ENCODE data around the gene CCDC85B. TPM values are rescaled to one million over a fixed set of nuclear protein-coding genes. Genes with fewer than 3 reads are reported as not detected.

The CCDC85B gene
- total RNA-seq, 1 experiment from 2014 or later, result 14.7 TPM

- H3K27me3 ChIP-seq (replicated peaks; ENCODE audit: control insufficient read depth, insufficient read depth, low read length), result no peaks in the 10 kb centered on the region; the same call in 1 of the 2 replicates
- ChIA-PET CTCF (interaction anchor here (0.6 to 4.3 kb wide), 5 partner anchors 10 to 82 kb away, joined by 7 to 36 read pairs (median 9); partner anchors contain the start of genes CCDC85B and FIBP), POLR2A (interaction anchor here (0.6 to 2.7 kb wide), 4 partner anchors 9 to 41 kb away, joined by 3 to 27 read pairs (median 4); partner anchors contain the start of gene CCDC85B)
- peaks cover 22% of the 10 kb centered on the region for H3K4me1 Mint-ChIP-seq (ENCODE audit: low read depth, unreplicated experiment)
- DNase-seq, result peak; percentile 97
- H3K9me3 ChIP-seq, result no peaks in the 10 kb centered on the region
- no peak for TF ChIP-seq CTCF (IDR thresholded peaks at IDR 0.05; ENCODE audit: insufficient read depth in 1 of 2, low read depth in 1 of 2, low read length in 1 of 2, severe bottlenecking in 1 of 2, unreplicated experiment in 1 of 2)
- peaks cover 16% of the 10 kb centered on the region for H3K36me3 Mint-ChIP-seq (ENCODE audit: insufficient read depth, unreplicated experiment)
- peaks cover 29% of the 10 kb centered on the region for H3K4me1 ChIP-seq
- peak within 1 kb of the TSS; percentile 75 for H3K4me3 ChIP-seq (ENCODE audit: low read depth, low read length)
- H3K36me3 ChIP-seq (ENCODE audit: control insufficient read depth, insufficient read depth, low read length), result no peaks in the 10 kb centered on the region
- H3K4me3 Mint-ChIP-seq (ENCODE audit: unreplicated experiment), result peak within 1 kb of the TSS; percentile 79
- peak within 1 kb of the TSS; percentile 76 for H3K27ac Mint-ChIP-seq (ENCODE audit: unreplicated experiment)
- intact Hi-C loops (cut with micrococcal nuclease; ENCODE audit: unreplicated experiment), result loop anchor here (1.0 kb wide), 2 partner anchors 11 to 12 kb away; partner anchors contain the start of gene FIBP
- BruUV-seq (replicated peaks), result no TSS peak
- no peaks in the 10 kb centered on the region for H3K9me3 Mint-ChIP-seq (ENCODE audit: unreplicated experiment)
- H3K27me3 Mint-ChIP-seq (ENCODE audit: insufficient read depth, unreplicated experiment), result no peaks in the 10 kb centered on the region
These were observed 9.8 kb downstream of the CCDC85B start, which contains the start of gene FOSL1 for GRCh38 chr11:65900125-65900898. Gene FOSL1, minus strand, starts transcription at chr11:65900388. Its CDS starts 49 bp downstream, at chr11:65900339.

- DNase-seq, result no peak
- Mint-ChIP-seq H3K4me3 (ENCODE audit: unreplicated experiment) (peak overlapping the region; percentile 79), H3K36me3 (ENCODE audit: insufficient read depth, unreplicated experiment) (peaks cover 13% of the 10 kb centered on the region), H3K27ac (ENCODE audit: unreplicated experiment) (peak overlapping the region; percentile 35), H3K9me3 (ENCODE audit: unreplicated experiment) (no peaks in the 10 kb centered on the region), H3K4me1 (ENCODE audit: low read depth, unreplicated experiment) (peaks cover 22% of the 10 kb centered on the region), H3K27me3 (ENCODE audit: insufficient read depth, unreplicated experiment) (no peaks in the 10 kb centered on the region)
- no peak for TF ChIP-seq CTCF (IDR thresholded peaks at IDR 0.05; ENCODE audit: insufficient read depth in 1 of 2, low read depth in 1 of 2, low read length in 1 of 2, severe bottlenecking in 1 of 2, unreplicated experiment in 1 of 2)
- peak overlapping the region; percentile 75 for H3K4me3 ChIP-seq (ENCODE audit: low read depth, low read length)
- peaks cover 29% of the 10 kb centered on the region for H3K4me1 ChIP-seq
- CTCF ChIA-PET, result interaction anchor here (1.0 to 4.3 kb wide), 4 partner anchors 10 to 16 kb away, joined by 7 to 36 read pairs (median 20); partner anchors contain the start of genes CCDC85B and FIBP
- no peaks in the 10 kb centered on the region for H3K36me3 ChIP-seq (ENCODE audit: control insufficient read depth, insufficient read depth, low read length)
- POLR2A ChIA-PET, result interaction anchor here (0.6 to 2.7 kb wide), 4 partner anchors 8 to 42 kb away, joined by 3 to 27 read pairs (median 4); partner anchors contain the start of gene CCDC85B
- intact Hi-C loops (cut with micrococcal nuclease; ENCODE audit: unreplicated experiment), result loop anchor here (1.0 kb wide), 2 partner anchors 10 to 13 kb away; partner anchors contain the start of gene FIBP
- H3K27me3 ChIP-seq (replicated peaks; ENCODE audit: control insufficient read depth, insufficient read depth, low read length), result no peaks in the 10 kb centered on the region; the same call in 1 of the 2 replicates
- no peaks in the 10 kb centered on the region for H3K9me3 ChIP-seq
- TSS peak; percentile 85 for BruUV-seq (replicated peaks)
These were observed 10.4 kb downstream of the CCDC85B start for GRCh38 chr11:65900899-65901180.

- CTCF ChIA-PET, result interaction anchor here (3.8 kb wide), 1 partner anchor 15 kb away, joined by 36 read pairs; the partner anchor contains the start of gene FIBP
- H3K27me3 ChIP-seq (replicated peaks; ENCODE audit: control insufficient read depth, insufficient read depth, low read length), result no peaks in the 10 kb centered on the region; the same call in 1 of the 2 replicates
- Mint-ChIP-seq H3K27me3 (ENCODE audit: insufficient read depth, unreplicated experiment) (no peaks in the 10 kb centered on the region), H3K27ac (ENCODE audit: unreplicated experiment) (peak overlapping the region; percentile 58), H3K9me3 (ENCODE audit: unreplicated experiment) (no peaks in the 10 kb centered on the region), H3K4me3 (ENCODE audit: unreplicated experiment) (no peak overlapping the region), H3K4me1 (ENCODE audit: low read depth, unreplicated experiment) (peaks cover 22% of the 10 kb centered on the region), H3K36me3 (ENCODE audit: insufficient read depth, unreplicated experiment) (peaks cover 13% of the 10 kb centered on the region)
- POLR2A ChIA-PET, result interaction anchor here (1.0 kb wide), 1 partner anchor 12 kb away, joined by 4 read pairs; no protein-coding TSS in a partner anchor
- DNase-seq, result peak; percentile 62 to 78
- H3K4me1 ChIP-seq, result peaks cover 29% of the 10 kb centered on the region
- intact Hi-C loops (cut with micrococcal nuclease; ENCODE audit: unreplicated experiment), result no loop called here
- TF ChIP-seq CTCF (IDR thresholded peaks at IDR 0.05; ENCODE audit: insufficient read depth in 1 of 2, low read depth in 1 of 2, low read length in 1 of 2, severe bottlenecking in 1 of 2, unreplicated experiment in 1 of 2), result no peak
- BruUV-seq (replicated peaks), result no TSS peak
- H3K36me3 ChIP-seq (ENCODE audit: control insufficient read depth, insufficient read depth, low read length), result no peaks in the 10 kb centered on the region
- H3K9me3 ChIP-seq, result no peaks in the 10 kb centered on the region
- H3K4me3 ChIP-seq (ENCODE audit: low read depth, low read length), result no peak overlapping the region
These were observed 12.6 kb downstream of the CCDC85B start for GRCh38 chr11:65903068-65903481.

All from Caco-2 (cell line).